ENCODE data around the gene CDKL2.

CDKL2 gene

DNA sequence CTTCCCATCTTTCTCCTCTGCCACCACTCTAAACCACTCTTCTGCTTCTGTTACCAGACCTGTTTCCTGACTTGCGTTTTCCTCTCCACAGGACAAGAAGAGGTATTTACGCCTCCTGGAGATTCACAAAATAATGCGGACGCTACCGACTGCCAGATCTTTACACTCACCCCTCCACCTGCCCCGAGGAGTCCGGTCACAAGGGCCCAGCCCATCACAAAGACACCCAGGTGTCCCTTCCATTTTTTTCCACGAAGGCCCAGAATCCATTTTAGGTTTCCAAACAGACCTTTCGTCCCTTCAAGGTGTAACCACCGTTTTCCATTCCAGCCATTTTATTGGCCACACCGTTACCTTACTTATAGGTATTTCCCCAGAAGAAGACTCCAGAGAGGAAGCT is 66.3 kb downstream of the CDKL2 start:
- DNase-seq (ENCODE audit: low read depth): no peak
- no peak overlapping the region for H3K4me3 ChIP-seq (ENCODE audit: control insufficient read depth, low read depth, low read length)
- no peak for TF ChIP-seq CTCF (conservative IDR thresholded peaks at IDR 0.05; ENCODE audit: control insufficient read depth, insufficient read depth, low read depth, low read length)

DNA sequence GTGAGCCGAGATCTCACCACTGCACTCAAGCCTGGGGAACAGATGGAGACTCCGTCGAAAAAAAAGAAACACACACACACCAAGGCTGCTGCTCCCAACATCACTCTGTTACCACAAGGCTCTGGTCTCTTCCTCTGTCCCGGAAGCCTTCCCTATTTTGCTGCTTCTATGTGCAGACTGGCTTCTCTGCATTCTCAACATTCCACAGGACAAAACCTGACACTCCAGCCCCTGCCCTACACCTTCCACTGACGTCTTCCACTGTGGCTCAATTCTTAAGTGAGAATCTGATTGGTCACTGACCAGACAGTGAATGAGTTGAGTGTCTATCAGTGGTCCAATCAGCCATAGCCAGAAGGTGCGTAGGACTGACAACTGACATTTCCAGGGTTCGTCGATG is 68.5 kb downstream of the CDKL2 start:
- no peak for TF ChIP-seq CTCF (conservative IDR thresholded peaks at IDR 0.05; ENCODE audit: control insufficient read depth, insufficient read depth, low read depth, low read length)
- DNase-seq (ENCODE audit: low read depth): no peak

DNA sequence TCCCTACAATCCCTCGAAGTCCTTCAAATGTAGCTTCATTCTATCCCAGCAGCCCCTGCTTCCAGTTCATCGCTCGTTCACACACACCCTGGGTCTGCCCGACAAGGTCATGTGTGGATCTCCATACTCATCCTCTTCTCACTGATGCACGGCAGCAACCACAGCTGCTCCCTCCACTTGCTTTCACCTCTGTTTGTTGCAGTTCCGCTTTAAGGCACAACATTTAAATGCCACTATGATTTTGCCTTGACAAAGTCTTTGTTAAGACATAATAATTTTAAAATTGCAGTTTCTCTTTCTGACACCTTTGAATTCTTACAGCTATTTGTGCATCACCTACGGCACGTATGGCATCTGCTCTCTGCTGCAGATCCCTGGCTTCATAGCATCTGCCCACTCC is 72.6 kb downstream of the CDKL2 start:
- no peak for TF ChIP-seq CTCF (conservative IDR thresholded peaks at IDR 0.05; ENCODE audit: control insufficient read depth, insufficient read depth, low read depth, low read length)
- no peak overlapping the region for H3K4me3 ChIP-seq (ENCODE audit: control insufficient read depth, low read depth, low read length)
- DNase-seq (ENCODE audit: low read depth): no peak

More for the DNA sequence above, 68.5 kb downstream of the CDKL2 start:
- no peak overlapping the region for H3K4me3 ChIP-seq (ENCODE audit: control insufficient read depth, low read depth, low read length)

DNA sequence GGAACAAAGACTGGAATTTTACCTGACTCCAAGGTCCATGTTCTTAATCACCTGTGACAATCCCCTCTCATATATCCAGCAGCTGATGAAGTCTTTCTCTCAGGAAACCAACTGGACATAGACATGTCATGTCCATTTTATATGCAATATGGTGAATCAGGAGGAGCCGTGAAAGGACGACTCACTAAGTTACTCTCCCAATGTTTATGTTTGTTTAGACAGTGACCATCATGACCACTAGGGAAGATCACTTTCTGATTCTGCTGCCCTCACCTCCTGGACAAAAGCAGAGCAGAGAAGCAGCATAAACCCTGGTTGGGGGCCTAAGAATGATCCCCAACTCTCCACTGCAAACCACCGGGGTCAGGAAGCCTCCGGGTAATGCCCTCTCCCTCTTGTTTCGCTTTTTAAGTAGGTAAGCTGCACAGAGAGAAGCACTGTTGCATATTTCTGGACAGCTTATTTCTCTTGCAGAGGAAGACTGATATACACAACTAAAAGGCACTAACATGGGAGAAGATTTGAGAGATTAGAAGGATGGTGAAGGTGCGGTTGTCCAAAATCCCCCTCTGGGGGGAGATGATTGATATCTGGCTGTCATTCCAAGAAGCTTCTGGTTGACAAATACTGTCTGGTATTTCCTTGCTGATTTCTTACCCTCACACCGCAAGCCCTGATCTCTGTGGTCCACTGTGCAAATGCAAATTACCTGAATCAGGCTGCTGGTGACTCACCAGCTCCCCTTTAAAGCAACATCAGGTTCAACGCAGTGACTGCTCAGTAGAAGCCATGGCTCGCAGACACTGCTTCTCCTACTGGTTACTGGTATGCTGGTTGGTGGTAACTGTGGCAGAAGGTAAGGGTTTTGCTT is 74.8 kb downstream of the CDKL2 start, which contains the start of gene ODAPH:
Gene ODAPH, plus strand, starts transcription at position 773 of the 871 bp plus-strand sequence. Its CDS starts 17 bp downstream, at position 790.
- TF ChIP-seq CTCF (conservative IDR thresholded peaks at IDR 0.05; ENCODE audit: control insufficient read depth, insufficient read depth, low read depth, low read length): no peak
- no peak within 1 kb of the TSS for H3K4me3 ChIP-seq (ENCODE audit: control insufficient read depth, low read depth, low read length)
- DNase-seq (ENCODE audit: low read depth): peak; percentile 29

- H3K4me3 ChIP-seq (ENCODE audit: control insufficient read depth, low read depth, low read length): no peak overlapping the region
- no peak for TF ChIP-seq CTCF (conservative IDR thresholded peaks at IDR 0.05; ENCODE audit: control insufficient read depth, insufficient read depth, low read depth, low read length)
- DNase-seq (ENCODE audit: low read depth): no peak
Observed at GRCh38 chr4:75552452-75552851, 77.9 kb downstream of the CDKL2 start.

- DNase-seq (ENCODE audit: low read depth): no peak
- H3K4me3 ChIP-seq (ENCODE audit: control insufficient read depth, low read depth, low read length): no peak overlapping the region
- no peak for TF ChIP-seq CTCF (conservative IDR thresholded peaks at IDR 0.05; ENCODE audit: control insufficient read depth, insufficient read depth, low read depth, low read length)
Observed at GRCh38 chr4:75549019-75549418, 81.3 kb downstream of the CDKL2 start.
